Liver (tissue), 9 donors: Measurements from ENCODE around the gene PEAR1. TPM values are rescaled to one million over a fixed set of nuclear protein-coding genes. Genes with fewer than 3 reads are reported as not detected.

Source experiments
- DNase-seq: peaks from one replicate; pipeline ENCODE4 v3.0.0-alpha.2; 2017; ENCODE audit warnings: low spot score
- H3K27ac ChIP-seq, 2 donors: one replicate each; pipeline ENCODE4 v1.7.0; 2013; ENCODE audit warnings: inconsistent platforms in 2 of 2, low read length in 2 of 2, control low read depth in 1 of 2, low read depth in 1 of 2, mild to moderate bottlenecking in 1 of 2
- H3K27me3 ChIP-seq, 4 donors: one replicate each; pipeline versions ENCODE4 v1.6.1 to v1.7.0; 2013; ENCODE audit warnings: low read length in 3 of 4, inconsistent platforms in 1 of 4, mild to moderate bottlenecking in 1 of 4, moderate library complexity in 1 of 4; ENCODE audit not compliant: control insufficient read depth in 4 of 4, insufficient read depth in 4 of 4
- H3K36me3 ChIP-seq, 4 donors: one replicate each; pipeline versions ENCODE4 v1.6.1 to v1.7.0; 2013; ENCODE audit warnings: low read length in 3 of 4, mild to moderate bottlenecking in 3 of 4, low read depth in 1 of 4, moderate library complexity in 1 of 4; ENCODE audit not compliant: control insufficient read depth in 4 of 4, insufficient read depth in 3 of 4
- H3K4me1 ChIP-seq, 4 donors: one replicate each; pipeline versions ENCODE4 v1.6.1 to v1.7.0; 2013; ENCODE audit warnings: low read length in 3 of 4, mild to moderate bottlenecking in 3 of 4, moderate library complexity in 1 of 4; ENCODE audit not compliant: control insufficient read depth in 4 of 4, insufficient read depth in 4 of 4
- H3K4me3 ChIP-seq, 3 donors: one replicate each; pipeline versions ENCODE4 v1.6.1 to v1.7.0; 2013; ENCODE audit warnings: low read length in 3 of 3, control low read depth in 1 of 3, low read depth in 1 of 3, mild to moderate bottlenecking in 1 of 3
- H3K9ac ChIP-seq, 2 donors: one replicate each; pipeline ENCODE4 v1.7.0; 2013; ENCODE audit warnings: low read length in 2 of 2, mild to moderate bottlenecking in 2 of 2, moderate library complexity in 2 of 2, control low read depth in 1 of 2, low read depth in 1 of 2
- H3K9me3 ChIP-seq, 4 donors: one replicate each; pipeline versions ENCODE4 v1.6.1 to v1.7.0; 2013; ENCODE audit warnings: low read length in 3 of 4; ENCODE audit not compliant: control insufficient read depth in 4 of 4
- CTCF ChIP-seq: fragments of 150-350 bp; IDR thresholded peaks from 2 replicates; pipeline ENCODE4 v1.5.1; 2017; ENCODE audit warnings: improper control_type of control experiment, low read depth, low read length; ENCODE audit not compliant: missing input control
- FOXA1 ChIP-seq: IDR thresholded peaks from 2 replicates; pipeline ENCODE4 v1.6.1; 2016; ENCODE audit warnings: antibody characterized with exemption
- FOXA2 ChIP-seq: IDR thresholded peaks from 2 replicates; pipeline ENCODE4 v1.6.1; 2016; ENCODE audit warnings: antibody characterized with exemption
- GABPA ChIP-seq, 2 donors: IDR thresholded peaks in 1 of 2; conservative IDR thresholded peaks in 1 of 2; 2 replicates each; pipeline ENCODE4 v1.6.1; 2016; ENCODE audit warnings: antibody characterized with exemption in 2 of 2, mild to moderate bottlenecking in 1 of 2, moderate library complexity in 1 of 2
- HNF4G ChIP-seq: IDR thresholded peaks from 2 replicates; pipeline ENCODE4 v1.6.1; 2016; ENCODE audit warnings: antibody characterized with exemption
- JUND ChIP-seq, 2 donors: IDR thresholded peaks; 2 replicates each; pipeline ENCODE4 v1.6.1; 2016; ENCODE audit warnings: antibody characterized with exemption in 2 of 2
- NR2F2 ChIP-seq: IDR thresholded peaks from 2 replicates; pipeline ENCODE4 v1.6.1; 2016; ENCODE audit warnings: antibody characterized with exemption
- RAD21 ChIP-seq, 2 donors: IDR thresholded peaks; 2 replicates each; pipeline ENCODE4 v1.6.1; 2016; ENCODE audit warnings: antibody characterized with exemption in 2 of 2, mild to moderate bottlenecking in 2 of 2
- REST ChIP-seq: IDR thresholded peaks from 2 replicates; pipeline ENCODE4 v1.6.1; 2016; ENCODE audit warnings: antibody characterized with exemption, mild to moderate bottlenecking
- RXRA ChIP-seq, 2 donors: IDR thresholded peaks; 2 replicates each; pipeline ENCODE4 v1.6.1; 2017 to 2018; ENCODE audit warnings: antibody characterized with exemption in 2 of 2, mild to moderate bottlenecking in 1 of 2
- SP1 ChIP-seq: IDR thresholded peaks from 2 replicates; pipeline ENCODE4 v1.6.1; 2018; ENCODE audit warnings: antibody characterized with exemption, mild to moderate bottlenecking
- YY1 ChIP-seq: IDR thresholded peaks from 2 replicates; pipeline ENCODE4 v1.6.1; 2016; ENCODE audit warnings: antibody characterized with exemption, mild to moderate bottlenecking
- WGBS: extraction: QIAGEN DNeasy Blood & Tissue Kit; methylation state at CpG from one replicate; pipeline ENCODE4 v1.1.7; 2013; 5-methylcytosine and 5-hydroxymethylcytosine counted together
- polyA plus RNA-seq, 2 donors: library from polyadenylated mRNA; stranded (reverse) in 1 of 2; unstranded in 1 of 2; fragments of 200-250 nt in 1 of 2; fragments of >200 nt in 1 of 2; fragmentation: Nextera tagmentation in 1 of 2; extraction: Ambion mirVana in 1 of 2; gene quantifications; one replicate each; pipeline versions ENCODE4 v1.2.1 to v1.2.3, GENCODE V29; 2013 to 2015
- total RNA-seq, 2 donors: library from RNA; depleted of rRNA; stranded (reverse); fragments of >200 nt; gene quantifications; one replicate each; pipeline ENCODE4 v1.2.3, GENCODE V29; 2014
- donor health status: healthy.
- donor health status: healthy.
- donor health status: healthy.
- donor health status: healthy.
- donor health status: healthy.

PEAR1 gene
- total and polyA plus RNA-seq, 4 donors, result 2.1 to 4.4 (median 3.1) TPM

- DNase-seq, result no peak
- WGBS, result 95% methylated on average over 10 of the region's 10 CpGs
- H3K36me3 ChIP-seq, result peaks cover 9 to 81% (median 57%) of the 10 kb centered on the region in 4 donors
- no peaks in the 10 kb centered on the region for H3K27me3 ChIP-seq
- H3K4me1 ChIP-seq, result no peaks in the 10 kb centered on the region
- no peak overlapping the region for H3K9ac ChIP-seq
- H3K4me3 ChIP-seq, result no peak overlapping the region
- no peak overlapping the region for H3K27ac ChIP-seq
- TF ChIP-seq SP1 (no peak), NR2F2 (no peak), HNF4G (no peak), CTCF (no peak), JUND (IDR thresholded peaks at IDR 0.05) (no peak)
- no peaks in the 10 kb centered on the region for H3K9me3 ChIP-seq
These were observed 62.8 kb downstream of the PEAR1 start for GRCh38 chr1:156956333-156956732.

- H3K4me3 ChIP-seq, result no peak overlapping the region
- no peaks in the 10 kb centered on the region for H3K27me3 ChIP-seq
- no peaks in the 10 kb centered on the region for H3K9me3 ChIP-seq
- TF ChIP-seq RXRA (IDR thresholded peaks at IDR 0.05), result no peak
- no peak for TF ChIP-seq YY1
- TF ChIP-seq NR2F2, result no peak
- no peak for TF ChIP-seq FOXA1
- TF ChIP-seq RAD21 (IDR thresholded peaks at IDR 0.05), result no peak
- no peak for TF ChIP-seq FOXA2
- TF ChIP-seq HNF4G, result no peak
- TF ChIP-seq CTCF, result no peak
- no peak for TF ChIP-seq REST
- no peak for TF ChIP-seq GABPA (IDR thresholded peaks at IDR 0.05 in 1 of 2, conservative IDR thresholded peaks at IDR 0.05 in 1 of 2)
- TF ChIP-seq SP1, result no peak
- H3K4me1 ChIP-seq, result no peaks in the 10 kb centered on the region
- DNase-seq, result no peak
- H3K9ac ChIP-seq, result no peak overlapping the region
- H3K36me3 ChIP-seq, result peaks cover 12 to 79% (median 54%) of the 10 kb centered on the region in 4 donors
- H3K27ac ChIP-seq, result no peak overlapping the region
- 93% methylated on average over 3 of the region's 3 CpGs for WGBS
These were observed 64.1 kb downstream of the PEAR1 start for GRCh38 chr1:156957634-156958033.
